Right lobe of liver (tissue), 6 donors: ENCODE measurements around the gene P2RX7. TPM values are rescaled to one million over a fixed set of nuclear protein-coding genes. Genes with fewer than 3 reads are reported as not detected.
A peak's percentile ranks its signal among the peaks of the same experiment; 100 is the strongest.

Source experiments
- ATAC-seq, 4 donors: fragments of 200-7000 bp; cut with Tn5 transposase; one replicate each; pipeline ENCODE4 v1.9.1; 2020; ENCODE audit warnings: mild to moderate bottlenecking in 4 of 4, moderate library complexity in 4 of 4
- DNase-seq, 3 donors: peaks; one replicate each; pipeline ENCODE4 v3.0.0-alpha.2; 2020
- H3K27ac ChIP-seq, 3 donors: fragments of 200-600 bp; one replicate each; pipeline ENCODE4 v1.8.0; 2022
- H3K27me3 ChIP-seq, 2 donors: fragments of 200-600 bp; one replicate each; pipeline ENCODE4 v1.8.0; 2022
- H3K36me3 ChIP-seq, 4 donors: fragments of 200-600 bp; sonication (generic) in 1 of 4; one replicate each; pipeline versions ENCODE4 v1.5.1 to v1.8.0; 2017 to 2022; ENCODE audit warnings: control low read depth in 1 of 4
- H3K4me1 ChIP-seq, 4 donors: fragments of 200-600 bp; sonication (generic) in 1 of 4; one replicate each; pipeline versions ENCODE4 v1.5.1 to v1.8.0; 2017 to 2022; ENCODE audit warnings: control low read depth in 1 of 4
- H3K4me3 ChIP-seq, 3 donors: fragments of 200-600 bp; one replicate each; pipeline ENCODE4 v1.8.0; 2022
- H3K9me3 ChIP-seq, 4 donors: fragments of 200-600 bp; sonication (generic) in 1 of 4; one replicate each; pipeline versions ENCODE4 v1.5.1 to v1.8.0; 2017 to 2022; ENCODE audit warnings: control low read depth in 1 of 4
- CTCF ChIP-seq, 4 donors: fragments of 200-600 bp in 3 of 4; fragments of 450-650 bp in 1 of 4; IDR thresholded peaks; one replicate each; pipeline versions ENCODE4 v1.5.1 to v1.8.0; 2016 to 2022; ENCODE audit warnings: antibody characterized with exemption in 4 of 4, mild to moderate bottlenecking in 2 of 4
- POLR2A ChIP-seq: fragments of 450-650 bp; IDR thresholded peaks from one replicate; pipeline ENCODE4 v1.6.1; 2017; ENCODE audit warnings: antibody characterized with exemption, mild to moderate bottlenecking
- WGBS: methylation state at CpG from one replicate; pipeline ENCODE4 v1.1.6; 2018; ENCODE audit warnings: low coverage, low lambda C conversion rate; ENCODE audit not compliant: insufficient coverage; ENCODE audit errors: missing lambda C conversion rate; 5-methylcytosine and 5-hydroxymethylcytosine counted together
- intact Hi-C, 2 donors: fragments of 100-400 bp; cut with DNase I; formaldehyde crosslinking; loops; one replicate each; pipeline versions ENCODE4 v1.11.2 to v1.14.1; 2022
- total RNA-seq, 6 experiments: library from RNA; depleted of rRNA in 2 of 6; stranded (reverse); fragments of >200 nt in 2 of 6; fragmentation: NEBNext Ultra II Directional in 3 of 6; extraction: Animal tissue kit (Norgen Biotek cat#: 25700) in 3 of 6; gene quantifications; one replicate each; pipeline versions ENCODE4 v1.1.0 to v1.2.4, GENCODE V29; 2016 to 2023
- donor health status: DM: no; HTN: yes; CAD: no.
- donor health status: DM: no; HTN: no; CAD: no.
- donor health status: DM: no; HTN: no; CAD: no.
- donor health status: DM: no; HTN: yes; CAD: no.
- donor health status: DM: no; HTN: yes; CAD: no.

The P2RX7 gene
- total RNA-seq, 6 experiments from 2014 or later, result 2.5 to 11.4 (median 3.4) TPM

- H3K27me3 ChIP-seq, result no peaks in the 10 kb centered on the region
Measured at GRCh38 chr12:121123488-121123887, 9.2 kb upstream of the P2RX7 start.

GRCh38 chr12:121124402-121125109 is 8.1 kb upstream of the P2RX7 start:
- TF ChIP-seq POLR2A, result no peak
- no peak for TF ChIP-seq CTCF (IDR thresholded peaks at IDR 0.05)
- 48% methylated on average over 4 of the region's 4 CpGs for WGBS
- Histone ChIP-seq H3K27ac (peak overlapping the region; percentile 62 to 82 (median 72)), H3K27me3 (no peaks in the 10 kb centered on the region), H3K4me1 (peaks cover 0 to 37% (median 16%) of the 10 kb centered on the region in 4 donors), H3K36me3 (no peaks in the 10 kb centered on the region), H3K9me3 (no peaks in the 10 kb centered on the region), H3K4me3 (no peak overlapping the region)
- ATAC-seq (peak; percentile 64 to 82 (median 78)), DNase-seq (no peak)
- intact Hi-C loops, result loop anchor here in 1 of 2 donors (10.0 kb wide), 1 partner anchor 100 kb away; no protein-coding TSS in a partner anchor

More at GRCh38 chr12:121123488-121123887, 9.2 kb upstream of the P2RX7 start:
- DNase-seq (no peak), ATAC-seq (no peak)
- no peak overlapping the region for H3K4me3 ChIP-seq
- H3K9me3 ChIP-seq, result no peaks in the 10 kb centered on the region
- H3K27ac ChIP-seq, result no peak overlapping the region
- H3K36me3 ChIP-seq, result no peaks in the 10 kb centered on the region
- intact Hi-C loops, result loop anchor here in 1 of 2 donors (10.0 kb wide), 1 partner anchor 101 kb away; no protein-coding TSS in a partner anchor
- H3K4me1 ChIP-seq, result peaks cover 0 to 31% (median 12%) of the 10 kb centered on the region in 4 donors
- TF ChIP-seq CTCF (IDR thresholded peaks at IDR 0.05) (no peak), POLR2A (no peak)
- 83% methylated on average over 2 of the region's 2 CpGs for WGBS

- Histone ChIP-seq H3K4me3 (no peak overlapping the region), H3K27ac (peak overlapping the region; percentile 73 to 91 (median 90)), H3K36me3 (no peaks in the 10 kb centered on the region), H3K4me1 (peaks cover 0 to 53% (median 22%) of the 10 kb centered on the region in 4 donors), H3K27me3 (no peaks in the 10 kb centered on the region), H3K9me3 (no peaks in the 10 kb centered on the region)
- no peak for TF ChIP-seq CTCF (IDR thresholded peaks at IDR 0.05)
- TF ChIP-seq POLR2A, result no peak
- DNase-seq (no peak), ATAC-seq (peak in 1 of 4 donors; percentile 5)
- intact Hi-C loops, result loop anchor here in 1 of 2 donors (10.0 kb wide), 1 partner anchor 97 kb away; no protein-coding TSS in a partner anchor
- WGBS, result 34% methylated on average over 3 of the region's 3 CpGs
Measured at GRCh38 chr12:121127501-121127900, 5.2 kb upstream of the P2RX7 start.

GRCh38 chr12:121128908-121129810 is 3.5 kb upstream of the P2RX7 start:
- Histone ChIP-seq H3K36me3 (no peaks in the 10 kb centered on the region), H3K9me3 (no peaks in the 10 kb centered on the region), H3K27ac (peak overlapping the region; percentile 73 to 91 (median 90)), H3K27me3 (no peaks in the 10 kb centered on the region), H3K4me1 (peaks cover 0 to 59% (median 23%) of the 10 kb centered on the region in 4 donors), H3K4me3 (no peak overlapping the region)
- WGBS, result 5% methylated on average over 11 of the region's 11 CpGs
- DNase-seq (peak; percentile 84 to 92 (median 92)), ATAC-seq (peak; percentile 58 to 79 (median 76))
- TF ChIP-seq POLR2A, result peak; percentile 9
- no peak for TF ChIP-seq CTCF (IDR thresholded peaks at IDR 0.05)
- intact Hi-C loops, result loop anchor here in 1 of 2 donors (10.0 kb wide), 1 partner anchor 96 kb away; no protein-coding TSS in a partner anchor
